HG03064 (cell line): ENCODE data around the gene SIPA1L3.

Source experiments
- ATAC-seq: cut with Tn5 transposase; IDR thresholded peaks from one replicate; pipeline ENCODE4 v1.9.1; 2021; ENCODE audit warnings: low read depth; ENCODE audit not compliant: unreplicated experiment

Gene SIPA1L3

DNA sequence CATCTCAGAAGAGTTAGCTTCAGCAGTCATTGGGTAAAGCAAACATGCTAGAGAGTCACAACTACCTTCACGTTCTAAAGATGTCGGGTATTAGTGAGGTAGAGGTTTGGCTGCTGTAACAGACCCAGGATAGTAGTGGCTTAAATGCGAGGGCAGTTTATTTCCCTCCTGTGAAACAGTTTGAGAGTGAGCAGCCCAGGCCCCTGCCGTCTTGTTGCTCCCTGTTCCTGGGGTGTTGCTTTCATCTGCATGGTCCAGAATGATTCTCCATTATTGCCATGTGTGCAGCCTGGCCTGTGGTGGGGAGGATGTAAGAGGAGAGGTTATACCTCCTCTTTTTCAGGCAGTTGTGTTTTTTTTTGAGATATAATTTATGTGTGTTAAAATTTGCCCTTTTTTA lies 63.7 kb downstream of the SIPA1L3 start:
- no peak for ATAC-seq

- no peak for ATAC-seq
These were observed 65.8 kb downstream of the SIPA1L3 start for GRCh38 chr19:37972803-37973202.

DNA sequence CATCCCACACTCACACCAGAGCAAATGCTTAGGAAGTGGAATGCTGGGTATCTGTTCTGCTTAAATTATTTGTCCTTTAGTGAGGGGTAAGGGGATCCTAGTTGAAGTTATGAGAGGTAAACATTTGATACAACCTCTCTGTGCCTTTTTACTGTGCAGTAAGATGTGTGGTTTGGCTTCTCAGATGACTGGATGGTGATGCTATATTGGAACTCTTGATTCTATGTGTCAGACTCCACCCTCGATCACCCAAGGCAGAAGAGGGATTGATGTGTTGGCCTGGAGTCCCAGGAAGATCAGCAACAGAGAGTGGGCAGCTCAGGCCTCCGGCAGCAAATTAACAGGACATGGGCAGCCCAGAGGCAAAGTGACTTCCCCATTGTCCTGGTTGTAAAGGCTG lies 66.7 kb downstream of the SIPA1L3 start:
- ATAC-seq, result no peak

DNA sequence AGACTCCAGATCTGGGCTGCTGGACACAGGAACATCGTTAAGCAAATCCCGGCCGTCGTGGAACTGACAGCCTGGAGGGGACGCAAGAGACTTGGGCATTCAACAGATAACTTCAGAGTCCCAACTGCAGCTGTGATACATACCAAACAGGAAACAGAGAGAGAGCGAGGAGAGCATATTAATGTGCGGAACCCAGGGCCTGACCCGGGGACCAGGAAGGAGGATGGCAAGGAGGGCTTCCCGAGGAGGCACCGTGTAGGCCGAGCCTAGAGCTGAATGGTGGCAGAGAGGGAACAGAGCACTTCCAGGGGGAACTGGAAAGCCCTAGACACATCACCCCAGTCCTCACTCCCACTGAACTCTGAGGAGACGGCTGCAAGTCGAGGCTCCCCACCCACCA lies 68.1 kb downstream of the SIPA1L3 start:
- ATAC-seq, result no peak

- no peak for ATAC-seq
These were observed 68.8 kb downstream of the SIPA1L3 start for GRCh38 chr19:37975596-37976515.

DNA sequence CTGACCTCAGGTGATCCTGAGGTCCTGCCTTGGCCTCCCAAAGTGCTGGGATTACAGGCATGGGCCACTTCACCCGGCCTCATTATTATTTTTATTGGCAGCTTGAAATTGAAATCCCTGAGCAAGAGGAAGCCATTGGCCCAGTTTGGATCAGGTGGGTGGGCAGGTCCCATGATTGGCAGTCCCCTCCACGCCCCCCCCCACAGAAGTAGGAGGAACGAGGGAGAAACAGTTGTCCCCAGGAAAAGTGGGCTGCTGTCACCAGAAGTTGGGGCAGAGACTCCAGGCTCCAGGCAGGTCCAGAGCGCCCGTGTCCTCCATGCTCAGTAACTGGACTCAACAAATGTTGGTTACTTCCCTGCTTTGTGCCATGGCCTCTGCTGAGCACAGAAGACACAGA lies 70.4 kb downstream of the SIPA1L3 start:
- no peak for ATAC-seq

- no peak for ATAC-seq
These were observed 71.0 kb downstream of the SIPA1L3 start for GRCh38 chr19:37977992-37978391.

- ATAC-seq, result no peak
These were observed 72.6 kb downstream of the SIPA1L3 start for GRCh38 chr19:37979547-37980082.

GRCh38 chr19:37980419-37981170 lies 73.6 kb downstream of the SIPA1L3 start:
- no peak for ATAC-seq

DNA sequence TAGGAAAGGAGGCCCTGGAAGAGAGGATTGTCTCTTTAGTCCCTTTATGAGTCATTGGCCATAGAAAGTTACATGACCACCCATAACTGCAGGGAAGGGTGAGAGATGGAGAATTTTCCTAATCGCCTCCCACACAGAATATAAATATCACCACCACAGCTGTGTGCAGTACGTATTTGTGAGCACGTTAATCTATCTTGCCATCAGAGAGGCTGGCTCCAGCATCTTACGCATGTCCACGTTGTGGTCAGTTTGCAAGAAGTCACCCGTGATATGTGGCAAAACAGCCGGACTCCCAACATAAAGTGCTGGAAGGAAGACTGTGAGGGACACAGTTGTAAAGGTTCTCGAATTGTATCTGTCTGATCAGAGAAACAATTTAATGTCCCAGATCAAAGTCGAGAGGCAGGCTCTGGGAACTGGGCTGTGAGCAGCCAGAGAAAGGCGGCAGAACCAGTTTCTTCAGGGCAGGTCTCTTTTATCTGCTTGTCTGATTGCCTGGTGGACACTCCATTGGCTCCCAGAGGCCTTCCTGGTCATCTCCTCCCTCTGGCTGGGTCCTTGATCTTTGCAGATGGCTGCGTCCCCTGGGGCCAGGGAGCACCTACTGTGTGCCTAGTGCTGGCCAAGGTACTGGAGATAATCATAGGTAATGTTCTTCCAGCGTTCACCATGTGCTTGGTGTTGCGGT lies 74.9 kb downstream of the SIPA1L3 start:
- ATAC-seq, result no peak

DNA sequence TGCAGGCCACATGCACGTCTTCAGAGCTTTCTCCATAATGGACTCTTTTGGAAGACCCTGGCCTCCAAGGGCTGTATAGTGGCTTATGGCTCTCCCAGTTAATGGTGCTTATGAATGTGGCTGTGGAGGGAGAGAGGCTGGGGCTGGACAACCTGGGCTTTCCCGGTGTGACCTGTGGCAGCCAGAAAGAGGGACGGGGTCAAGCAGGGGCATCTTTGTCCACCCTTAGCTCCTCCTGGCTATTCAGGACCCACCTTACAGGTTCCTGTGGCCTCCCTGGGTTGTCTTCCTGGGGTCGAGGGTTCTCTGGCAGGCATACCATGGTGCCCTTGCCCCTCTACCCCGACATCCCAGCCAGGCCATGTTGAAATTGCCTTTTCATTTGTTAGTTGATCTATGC lies 75.6 kb downstream of the SIPA1L3 start:
- no peak for ATAC-seq

DNA sequence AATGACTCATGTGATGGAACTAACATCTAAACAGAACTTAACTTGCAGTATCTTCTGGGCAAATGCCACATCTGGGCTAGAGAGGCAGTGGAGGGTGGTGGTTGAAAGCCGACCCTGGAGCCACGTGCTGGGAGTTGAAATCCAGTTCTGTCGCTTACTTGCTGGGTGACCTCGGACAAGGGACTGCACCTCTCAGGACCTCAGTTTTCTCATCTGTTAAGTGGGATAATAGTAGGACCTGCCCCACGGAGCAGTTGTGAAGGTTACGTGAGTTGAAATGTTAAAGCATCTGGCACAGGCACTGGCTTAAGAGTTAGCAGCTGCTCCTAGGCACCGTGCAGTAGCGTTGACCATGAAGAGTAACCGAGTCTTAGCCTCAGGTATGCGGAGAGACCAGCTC lies 76.1 kb downstream of the SIPA1L3 start:
- ATAC-seq, result no peak

GRCh38 chr19:37983916-37984315 lies 76.9 kb downstream of the SIPA1L3 start:
- no peak for ATAC-seq

- ATAC-seq, result no peak
These were observed 79.2 kb downstream of the SIPA1L3 start for GRCh38 chr19:37986048-37986750.

DNA sequence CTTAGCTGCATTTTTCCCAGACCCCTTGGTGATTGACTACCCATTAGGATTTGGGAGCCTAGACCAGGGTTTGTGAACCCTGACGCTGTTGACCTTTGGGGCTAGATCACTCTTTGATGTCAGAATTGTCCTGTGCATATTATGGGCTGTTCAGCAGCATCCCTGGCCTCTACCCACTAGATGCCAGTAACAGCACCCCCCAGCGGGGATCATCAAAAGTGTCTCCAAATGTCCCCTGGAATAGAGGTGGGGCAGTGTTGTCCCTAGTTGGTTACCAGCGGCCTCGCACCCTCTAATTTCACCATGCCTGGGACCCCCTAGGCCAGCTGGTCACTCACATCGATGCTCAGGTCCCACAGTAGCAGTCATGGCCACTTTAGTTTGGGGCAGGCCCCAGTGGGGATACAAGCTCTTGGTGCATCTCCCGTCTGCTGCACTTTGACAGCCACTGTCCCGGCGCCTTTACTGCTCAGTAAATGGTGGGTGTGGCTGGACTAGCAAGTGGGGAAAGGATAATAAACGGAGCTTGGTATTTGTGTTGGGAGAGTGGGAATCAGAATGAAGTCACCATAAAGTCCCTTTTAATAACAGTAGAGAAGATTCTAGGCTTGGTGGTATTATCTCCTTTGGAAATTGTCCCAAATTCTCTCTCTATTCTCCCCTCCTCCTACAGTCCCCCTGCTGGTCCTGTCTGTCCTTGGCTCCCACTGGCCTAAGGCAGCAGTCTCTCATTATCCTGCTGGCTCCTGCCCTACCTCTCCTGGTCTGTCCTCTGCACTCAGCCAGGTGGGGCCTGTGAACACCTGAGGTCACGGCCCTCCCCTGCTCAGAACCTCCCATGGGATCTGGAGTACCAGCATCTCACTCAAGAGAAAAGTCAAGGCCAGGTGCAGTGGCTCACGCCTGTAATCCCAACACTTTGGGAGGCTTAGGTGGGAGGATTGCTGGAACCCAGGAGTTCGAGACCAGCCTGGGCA lies 80.6 kb downstream of the SIPA1L3 start:
- ATAC-seq, result no peak

DNA sequence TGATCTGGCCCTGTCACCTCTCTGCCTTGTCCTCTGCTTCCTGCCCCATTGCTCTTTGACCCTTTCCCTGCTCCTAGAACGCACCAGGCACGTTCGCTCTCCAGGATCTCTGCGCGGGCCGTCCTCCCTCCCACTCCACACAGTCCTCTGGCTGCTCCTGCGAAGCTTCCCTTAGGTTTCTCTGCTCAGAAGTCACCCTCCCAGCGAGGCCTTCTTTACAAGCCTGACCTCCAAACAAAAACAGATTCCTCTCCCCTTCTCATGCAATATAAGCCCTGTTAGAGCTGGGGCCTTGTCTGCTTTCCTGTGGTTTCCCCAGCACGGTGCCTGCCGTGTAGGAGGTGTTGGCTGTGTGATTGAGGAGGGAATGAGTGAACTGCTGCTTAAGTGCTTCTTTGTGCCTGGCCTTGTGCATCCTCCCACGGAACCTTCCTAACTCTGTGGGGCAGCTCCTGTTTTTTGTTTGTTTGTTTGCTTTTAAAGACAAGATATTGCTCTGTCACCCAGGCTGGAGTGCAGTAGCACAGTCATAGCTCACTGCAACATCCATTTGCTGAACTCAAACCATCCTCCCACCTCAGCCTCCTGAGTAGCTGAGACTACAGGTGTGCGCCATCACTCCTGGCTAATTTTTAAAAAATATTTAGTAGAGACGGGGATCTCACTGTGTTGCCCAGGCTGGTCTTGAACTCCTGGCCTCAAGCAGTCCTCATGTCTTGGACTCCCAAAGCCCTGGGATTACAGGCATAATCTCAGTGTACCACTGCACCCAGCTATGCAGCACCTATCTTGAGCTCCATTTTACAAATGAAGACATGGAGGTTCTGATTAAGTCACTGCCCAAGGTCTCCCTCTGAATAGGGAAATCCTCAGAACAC lies 82.0 kb downstream of the SIPA1L3 start:
- no peak for ATAC-seq

GRCh38 chr19:37989855-37990254 lies 82.8 kb downstream of the SIPA1L3 start:
- ATAC-seq, result no peak

DNA sequence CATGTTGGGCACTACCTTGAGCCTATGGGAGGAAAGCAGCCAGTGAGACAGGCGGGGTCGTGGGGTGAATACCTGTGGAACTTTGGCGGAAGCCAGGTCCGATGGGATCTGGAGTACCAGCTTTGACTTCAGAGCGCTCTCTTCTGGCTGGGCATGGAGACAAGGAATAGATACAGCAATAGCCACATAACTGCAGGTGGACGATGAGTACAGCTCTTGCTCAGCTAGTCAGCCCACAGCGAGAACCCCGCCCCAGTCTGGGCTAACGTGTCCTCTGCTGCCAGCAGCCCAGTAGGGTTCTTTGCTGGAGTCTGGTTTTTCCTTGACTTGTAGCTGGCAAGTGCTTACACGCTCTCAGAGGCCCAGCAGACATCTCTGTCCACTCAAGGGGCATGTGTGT lies 83.4 kb downstream of the SIPA1L3 start:
- no peak for ATAC-seq
